ENCODE results near the gene IL23A. TPM values are rescaled to one million over a fixed set of nuclear protein-coding genes. Genes with fewer than 3 reads are reported as not detected.

The IL23A gene
- total RNA-seq, 1 experiment from 2014 or later = 2.0 TPM

- Histone ChIP-seq H3K23ac (ENCODE audit: insufficient read length, low read depth, low read length) (no peak overlapping the region), H2BK120ac (ENCODE audit: low read depth, low read length, poor library complexity, severe bottlenecking) (no peak overlapping the region), H2AFZ (ENCODE audit: low read length) (no peak overlapping the region), H3K56ac (ENCODE audit: insufficient read length, low read depth, low read length) (no peak overlapping the region), H3K79me1 (ENCODE audit: insufficient read depth, low read depth, low read length, poor library complexity, severe bottlenecking) (no peaks in the 10 kb centered on the region), H2AK5ac (ENCODE audit: insufficient read length, low read length) (no peak overlapping the region), H4K20me1 (ENCODE audit: control insufficient read depth, insufficient read depth, insufficient read length) (no peaks in the 10 kb centered on the region), H3K4ac (ENCODE audit: low read depth, low read length) (no peak overlapping the region), H3K27ac (ENCODE audit: insufficient read length, low read depth, low read length) (no peak overlapping the region), H4K5ac (ENCODE audit: insufficient read length, low read depth, low read length) (no peak overlapping the region), H2BK15ac (ENCODE audit: low read depth, low read length) (no peak overlapping the region), H2BK5ac (ENCODE audit: insufficient read length, low read length) (no peak overlapping the region), H3T11ph (ENCODE audit: low read length) (no peak overlapping the region), H3K9ac (ENCODE audit: extremely low read depth, insufficient read length, low read length) (no peak overlapping the region), H3K18ac (ENCODE audit: insufficient read length, low read depth, low read length) (no peak overlapping the region), H3K4me2 (ENCODE audit: insufficient read depth, insufficient read length, low read length) (no peak overlapping the region), H3K27me3 (ENCODE audit: insufficient read depth, low read length) (no peaks in the 10 kb centered on the region), H3K4me1 (ENCODE audit: insufficient read depth, low read length) (no peaks in the 10 kb centered on the region), H3K9me3 (ENCODE audit: control insufficient read depth, low read depth, low read length) (no peaks in the 10 kb centered on the region), H2BK20ac (ENCODE audit: low read depth, low read length, poor library complexity, severe bottlenecking) (no peak overlapping the region), H4K8ac (replicated peaks; ENCODE audit: insufficient read length, low read depth, low read length) (no peak overlapping the region), H2BK12ac (ENCODE audit: insufficient read length, low read depth, low read length) (no peak overlapping the region), H3K23me2 (ENCODE audit: insufficient read length, low read depth, low read length, poor library complexity, severe bottlenecking) (peaks cover 9% of the 10 kb centered on the region), H3K79me2 (ENCODE audit: insufficient read depth, low read length) (no peaks in the 10 kb centered on the region), H4K91ac (ENCODE audit: insufficient read length, low read depth, low read length) (no peak overlapping the region), H3K14ac (ENCODE audit: insufficient read depth, low read length) (no peak overlapping the region)
- H3K4me3 Mint-ChIP-seq = no peak overlapping the region
- TF ChIP-seq CTCF (conservative IDR thresholded peaks at IDR 0.05) = no peak
- H3K36me3 Mint-ChIP-seq (ENCODE audit: insufficient read depth in 1 of 3, low read depth in 3 of 3) = peaks cover 0 to 22% (median 14%) of the 10 kb centered on the region in 3 experiments; a peak in 4 of 7 replicates
- no peaks in the 10 kb centered on the region for H3K9me3 Mint-ChIP-seq
- no peak for DNase-seq
- peaks cover 13 to 14% of the 10 kb centered on the region in 2 experiments for H3K4me1 Mint-ChIP-seq
- no CpG with 5 or more reads among the region's 7 CpGs for WGBS (ENCODE audit: extremely low coverage, insufficient read length, low lambda C conversion rate)
- no peaks in the 10 kb centered on the region for H3K27me3 Mint-ChIP-seq (ENCODE audit: low read depth)
- no peak overlapping the region for H3K27ac Mint-ChIP-seq
These were observed 7.7 kb upstream of the IL23A start for GRCh38 chr12:56330936-56331490.
